Cardiac muscle cell (in vitro differentiated cells and primary cell): ENCODE results near the gene SPANXD. TPM values are rescaled to one million over a fixed set of nuclear protein-coding genes. Genes with fewer than 3 reads are reported as not detected.
"Not testable (repeated sequence)": the region's sequence is repeated elsewhere in the genome, so short reads cannot be mapped to it uniquely, and the experiment has no call there.

ENCODE experiments used
- DNase-seq, 2 donors: peaks; one replicate each; pipeline versions ENCODE4 v3.0.0 to v3.0.0-alpha.2; 2010 to 2017; ENCODE audit warnings: low read depth in 1 of 2, low spot score in 1 of 2
- H3K27ac ChIP-seq: fragments of 200-600 bp; sonication (generic); 2 replicates; pipeline ENCODE4 v1.5.1; 2016
- H3K27me3 ChIP-seq: fragments of 200-600 bp; sonication (generic); 2 replicates; pipeline ENCODE4 v1.6.0; 2016; ENCODE audit warnings: control low read depth
- H3K36me3 ChIP-seq: fragments of 200-600 bp; sonication (generic); 2 replicates; pipeline ENCODE4 v1.5.1; 2016; ENCODE audit warnings: control low read depth
- H3K4me1 ChIP-seq: fragments of 200-600 bp; sonication (generic); 2 replicates; pipeline ENCODE4 v1.8.1; 2017; ENCODE audit warnings: low read depth, mild to moderate bottlenecking, mixed run types
- H3K4me3 ChIP-seq: fragments of 200-600 bp; sonication (generic); 2 replicates; pipeline ENCODE4 v1.5.1; 2016; ENCODE audit warnings: mild to moderate bottlenecking
- H3K9me3 ChIP-seq: fragments of 200-600 bp; sonication (generic); 2 replicates; pipeline ENCODE4 v1.5.1; 2017; ENCODE audit warnings: low read depth, mild to moderate bottlenecking, control low read depth
- polyA plus RNA-seq: library from polyadenylated mRNA; unstranded; fragments of >200 nt; fragmentation: Nextera tagmentation; extraction: Ambion mirVana; gene quantifications from 2 replicates; pipeline ENCODE4 v1.2.1, GENCODE V29; 2016
- total RNA-seq: library from RNA; depleted of rRNA; stranded (reverse); fragments of >200 nt; gene quantifications from 2 replicates; pipeline ENCODE4 v1.2.3, GENCODE V29; 2016
- TF ChIP-seq, protein P1 (sequence below): IDR thresholded peaks from 2 replicates; pipeline ENCODE4 v1.5.1; 2012; ENCODE audit warnings: low read depth, mild to moderate bottlenecking, low read length

Gene SPANXD, protein sequence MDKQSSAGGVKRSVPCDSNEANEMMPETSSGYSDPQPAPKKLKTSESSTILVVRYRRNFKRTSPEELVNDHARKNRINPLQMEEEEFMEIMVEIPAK
- not detected in 2 replicates for total RNA-seq
- polyA plus RNA-seq, result not detected in 2 replicates

DNA sequence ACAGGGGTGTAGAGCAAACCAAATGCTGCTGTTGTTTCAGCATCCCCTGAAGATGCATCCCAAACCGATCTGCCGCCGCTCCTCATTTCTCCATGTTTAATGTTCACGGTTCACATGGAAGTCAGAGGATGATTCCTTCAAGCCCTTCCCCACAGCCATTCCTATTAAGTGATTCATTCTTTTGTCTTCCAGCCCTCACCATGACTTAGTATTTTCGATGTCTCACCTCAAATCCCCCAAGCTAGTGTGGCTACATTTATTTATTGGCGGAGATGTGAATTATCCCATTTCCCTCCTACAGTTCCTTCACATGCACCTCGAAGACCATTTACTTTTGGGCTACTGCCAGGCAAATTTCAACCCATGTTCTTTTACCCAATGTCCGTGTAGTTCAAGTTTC, at the start of gene SPANXD:
Gene SPANXD (minus strand): TSS at position 101 of the 400 bp plus-strand sequence. CDS start 334 bp downstream, outside the sequence.
- not testable (repeated sequence) for H3K27ac ChIP-seq, DNase-seq, H3K4me3 ChIP-seq, H3K36me3 ChIP-seq, H3K9me3 ChIP-seq, H3K27me3 ChIP-seq, H3K4me1 ChIP-seq

DNA sequence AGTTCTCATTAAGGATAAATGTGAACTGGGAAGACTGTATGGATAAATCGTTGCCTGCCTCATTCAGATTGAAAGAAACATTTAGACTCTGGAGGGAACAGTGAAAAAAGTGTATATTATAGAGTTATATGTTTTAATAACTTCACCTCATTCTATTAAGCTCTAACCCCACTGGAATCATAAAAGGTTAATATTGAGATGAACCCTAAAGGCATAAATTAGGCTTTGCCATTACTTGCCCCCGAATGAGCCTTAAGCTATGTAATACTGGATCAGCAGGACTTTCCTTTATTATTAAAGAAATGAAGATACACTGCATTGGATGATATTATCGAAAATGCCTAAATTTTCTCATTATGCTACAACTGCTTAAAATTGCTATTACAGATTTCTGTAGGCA, 44.1 kb upstream of the SPANXD start:
- no peaks in the 10 kb centered on the region for H3K36me3 ChIP-seq
- TF ChIP-seq, protein P1, sequence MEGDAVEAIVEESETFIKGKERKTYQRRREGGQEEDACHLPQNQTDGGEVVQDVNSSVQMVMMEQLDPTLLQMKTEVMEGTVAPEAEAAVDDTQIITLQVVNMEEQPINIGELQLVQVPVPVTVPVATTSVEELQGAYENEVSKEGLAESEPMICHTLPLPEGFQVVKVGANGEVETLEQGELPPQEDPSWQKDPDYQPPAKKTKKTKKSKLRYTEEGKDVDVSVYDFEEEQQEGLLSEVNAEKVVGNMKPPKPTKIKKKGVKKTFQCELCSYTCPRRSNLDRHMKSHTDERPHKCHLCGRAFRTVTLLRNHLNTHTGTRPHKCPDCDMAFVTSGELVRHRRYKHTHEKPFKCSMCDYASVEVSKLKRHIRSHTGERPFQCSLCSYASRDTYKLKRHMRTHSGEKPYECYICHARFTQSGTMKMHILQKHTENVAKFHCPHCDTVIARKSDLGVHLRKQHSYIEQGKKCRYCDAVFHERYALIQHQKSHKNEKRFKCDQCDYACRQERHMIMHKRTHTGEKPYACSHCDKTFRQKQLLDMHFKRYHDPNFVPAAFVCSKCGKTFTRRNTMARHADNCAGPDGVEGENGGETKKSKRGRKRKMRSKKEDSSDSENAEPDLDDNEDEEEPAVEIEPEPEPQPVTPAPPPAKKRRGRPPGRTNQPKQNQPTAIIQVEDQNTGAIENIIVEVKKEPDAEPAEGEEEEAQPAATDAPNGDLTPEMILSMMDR, result no peak
- H3K27me3 ChIP-seq, result no peaks in the 10 kb centered on the region
- no peak for DNase-seq
- no peaks in the 10 kb centered on the region for H3K4me1 ChIP-seq
- no peak overlapping the region for H3K27ac ChIP-seq
- H3K9me3 ChIP-seq, result no peaks in the 10 kb centered on the region
- no peak overlapping the region for H3K4me3 ChIP-seq

DNA sequence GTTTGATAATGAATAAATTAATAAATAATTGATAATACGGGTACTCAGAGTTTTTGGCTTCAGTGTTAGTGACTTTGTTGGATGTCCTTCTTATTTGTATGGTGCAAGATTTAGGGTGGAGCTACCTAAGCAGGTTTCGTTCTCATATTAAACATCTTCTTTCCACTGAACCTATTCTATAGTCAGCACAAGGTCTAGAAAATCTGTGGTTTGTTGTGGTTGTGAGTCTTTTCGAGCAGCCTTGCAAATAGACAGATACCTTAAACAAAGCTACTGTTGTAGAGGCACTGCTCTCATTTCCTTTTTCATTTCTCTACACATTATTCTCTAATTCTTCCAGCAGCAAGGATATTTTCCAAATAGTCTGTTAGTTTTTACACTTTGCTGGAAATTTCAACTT, 38.1 kb upstream of the SPANXD start:
- H3K36me3 ChIP-seq, result no peaks in the 10 kb centered on the region
- DNase-seq, result no peak
- no peaks in the 10 kb centered on the region for H3K9me3 ChIP-seq
- no peak overlapping the region for H3K27ac ChIP-seq
- no peaks in the 10 kb centered on the region for H3K4me1 ChIP-seq
- TF ChIP-seq, protein P1, result no peak
- H3K27me3 ChIP-seq, result no peaks in the 10 kb centered on the region
- H3K4me3 ChIP-seq, result no peak overlapping the region

DNA sequence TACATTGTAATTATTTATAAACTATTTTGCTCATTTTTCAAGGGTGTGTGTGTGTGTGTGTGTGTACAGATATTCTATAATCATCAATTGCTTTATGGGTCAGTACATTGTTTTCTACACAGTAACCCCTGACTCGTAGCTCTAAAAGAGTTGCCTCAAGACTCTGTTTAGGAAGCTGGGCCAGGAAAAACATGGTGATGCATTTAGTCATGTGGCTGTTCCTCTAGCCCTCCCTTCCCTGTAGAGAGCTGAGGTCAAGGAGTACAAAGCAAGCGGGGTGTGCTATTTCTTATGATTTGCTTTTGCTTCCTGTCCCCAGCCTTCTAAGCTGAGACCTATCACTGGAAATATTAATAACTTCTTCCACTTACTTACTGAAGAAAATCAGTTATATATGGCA, 34.8 kb upstream of the SPANXD start:
- TF ChIP-seq, protein P1, result no peak
- no peaks in the 10 kb centered on the region for H3K36me3 ChIP-seq
- H3K4me3 ChIP-seq, result no peak overlapping the region
- no peak overlapping the region for H3K27ac ChIP-seq
- DNase-seq, result no peak
- H3K9me3 ChIP-seq, result no peaks in the 10 kb centered on the region
- no peaks in the 10 kb centered on the region for H3K27me3 ChIP-seq
- no peaks in the 10 kb centered on the region for H3K4me1 ChIP-seq

DNA sequence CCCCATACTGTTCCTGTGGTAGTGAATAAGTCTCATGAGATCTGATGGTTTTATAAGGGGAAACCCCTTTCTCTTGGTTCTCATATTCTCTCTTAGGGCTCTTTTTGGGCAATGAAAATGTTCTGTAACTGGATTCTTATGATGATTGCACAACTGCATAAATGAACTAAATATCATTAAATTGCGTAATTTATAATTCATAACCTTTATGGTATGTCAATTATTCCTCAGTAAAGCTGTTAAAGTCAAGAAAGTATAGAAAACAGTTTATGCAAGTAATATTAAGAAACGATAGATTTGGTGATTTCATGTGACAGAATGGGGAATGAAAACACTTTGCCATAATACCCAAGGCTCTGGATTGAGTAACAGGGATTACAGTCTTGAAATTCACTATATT, 33.5 kb upstream of the SPANXD start:
- H3K9me3 ChIP-seq, result no peaks in the 10 kb centered on the region
- no peaks in the 10 kb centered on the region for H3K36me3 ChIP-seq
- H3K27ac ChIP-seq, result no peak overlapping the region
- H3K4me3 ChIP-seq, result no peak overlapping the region
- no peaks in the 10 kb centered on the region for H3K27me3 ChIP-seq
- TF ChIP-seq, protein P1, result no peak
- no peak for DNase-seq
- no peaks in the 10 kb centered on the region for H3K4me1 ChIP-seq

DNA sequence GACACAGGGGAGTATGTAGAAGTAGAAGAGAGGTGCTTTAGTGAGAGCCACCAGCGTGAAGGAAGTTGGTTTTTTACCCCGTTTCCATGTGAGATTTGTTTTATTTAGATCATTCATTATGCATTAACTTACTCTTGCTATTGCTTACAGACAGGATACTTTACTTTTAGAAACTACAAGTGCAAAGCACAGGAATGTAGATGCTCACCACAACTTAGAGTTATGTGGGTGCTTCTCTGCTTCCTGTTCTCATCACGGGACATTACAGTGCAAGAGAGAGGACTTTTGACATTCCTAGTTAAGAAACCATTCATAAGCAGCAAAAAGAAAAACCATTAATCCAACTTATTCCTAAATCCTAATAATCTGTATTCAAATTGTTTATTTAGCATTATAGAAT, 25.6 kb upstream of the SPANXD start:
- H3K36me3 ChIP-seq, result no peaks in the 10 kb centered on the region
- no peaks in the 10 kb centered on the region for H3K4me1 ChIP-seq
- TF ChIP-seq, protein P1, result no peak
- no peaks in the 10 kb centered on the region for H3K9me3 ChIP-seq
- no peaks in the 10 kb centered on the region for H3K27me3 ChIP-seq
- no peak for DNase-seq
- H3K27ac ChIP-seq, result no peak overlapping the region
- no peak overlapping the region for H3K4me3 ChIP-seq
